AG04449 (cell line): ENCODE data around the gene PLEKHH1.

Source experiments
- CTCF ChIA-PET: fragments of 350-600 bp; formaldehyde crosslinking; extraction: SDS; loops from one replicate; lab custom pipeline; 2021; ENCODE audit warnings: antibody characterized with exemption; lab: Yijun Ruan, JAX
- POLR2A ChIA-PET: fragments of 400-600, 350-600 bp; formaldehyde crosslinking; extraction: SDS; loops from one replicate; lab custom pipeline; 2020; ENCODE audit warnings: antibody characterized with exemption, inconsistent platforms; lab: Yijun Ruan, JAX
- DNase-seq: peaks from one replicate; pipeline ENCODE4 v3.0.0-alpha.2; 2010; ENCODE audit warnings: low read depth, low spot score
- H3K4me3 ChIP-seq: 2 replicates; pipeline ENCODE4 v1.5.1; 2011; ENCODE audit warnings: low read depth, mild to moderate bottlenecking, control low read depth, low read length
- CTCF ChIP-seq: IDR thresholded peaks from one replicate; pipeline ENCODE4 v1.5.1; 2011; ENCODE audit warnings: mild to moderate bottlenecking, moderate library complexity, low read length, control low read depth, inconsistent platforms; ENCODE audit not compliant: insufficient read depth; ENCODE audit errors: missing control alignments

PLEKHH1 gene

GRCh38 chr14:67512463-67513310, 20.4 kb upstream of the PLEKHH1 start:
- POLR2A ChIA-PET: no interaction called here
- DNase-seq: no peak
- no peak for TF ChIP-seq CTCF
- no peak overlapping the region for H3K4me3 ChIP-seq
- CTCF ChIA-PET: interaction anchor here (2.4 to 5.2 kb wide), 3 partner anchors 14 to 85 kb away, joined by 8 to 24 read pairs (median 14); no protein-coding TSS in a partner anchor

- TF ChIP-seq CTCF: no peak
- POLR2A ChIA-PET: no interaction called here
- no peak for DNase-seq
- 0 out of 2 replicates have a peak overlapping the region, but pooled peaks have one; percentile 1 for H3K4me3 ChIP-seq
- CTCF ChIA-PET: interaction anchor here (1.1 to 5.2 kb wide), 4 partner anchors 13 to 86 kb away, joined by 4 to 24 read pairs (median 11); no protein-coding TSS in a partner anchor
These were observed 19.4 kb upstream of the PLEKHH1 start for GRCh38 chr14:67513631-67514108.

GRCh38 chr14:67514203-67514607, 18.9 kb upstream of the PLEKHH1 start:
- ChIA-PET POLR2A (no interaction called here), CTCF (interaction anchor here (1.1 to 5.2 kb wide), 4 partner anchors 12 to 87 kb away, joined by 4 to 24 read pairs (median 11); no protein-coding TSS in a partner anchor)
- no peak for DNase-seq
- H3K4me3 ChIP-seq: peak overlapping the region; percentile 67
- no peak for TF ChIP-seq CTCF

GRCh38 chr14:67514650-67515385, 18.3 kb upstream of the PLEKHH1 start:
- POLR2A ChIA-PET: no interaction called here
- no peak for TF ChIP-seq CTCF
- DNase-seq: no peak
- H3K4me3 ChIP-seq: peak overlapping the region; percentile 67
- CTCF ChIA-PET: interaction anchor here (1.1 to 5.2 kb wide), 4 partner anchors 12 to 190 kb away, joined by 4 to 24 read pairs (median 5); no protein-coding TSS in a partner anchor

GRCh38 chr14:67515386-67516079, 17.6 kb upstream of the PLEKHH1 start:
- ChIA-PET CTCF (interaction anchor here (1.0 to 2.6 kb wide), 5 partner anchors 11 to 189 kb away, joined by 4 to 23 read pairs (median 5); no protein-coding TSS in a partner anchor), POLR2A (no interaction called here)
- DNase-seq: no peak
- peak overlapping the region; percentile 67 for H3K4me3 ChIP-seq
- TF ChIP-seq CTCF: no peak
